ENCODE results near the gene ADAMTS17.

Gene ADAMTS17

GRCh38 chr15:100275641-100276040 is 66.1 kb downstream of the ADAMTS17 start:
- DNase-seq, result no peak

- no peak for DNase-seq
These were observed 71.9 kb downstream of the ADAMTS17 start for GRCh38 chr15:100269831-100270230.

- no peak for DNase-seq
These were observed 75.6 kb downstream of the ADAMTS17 start for GRCh38 chr15:100266166-100266565.

- DNase-seq, result no peak
These were observed 76.1 kb downstream of the ADAMTS17 start for GRCh38 chr15:100265641-100266035.

GRCh38 chr15:100264994-100265640 is 76.7 kb downstream of the ADAMTS17 start:
- no peak for DNase-seq

GRCh38 chr15:100263721-100264455 is 77.9 kb downstream of the ADAMTS17 start:
- no peak for DNase-seq

GRCh38 chr15:100263031-100263430 is 78.7 kb downstream of the ADAMTS17 start:
- no peak for DNase-seq

GRCh38 chr15:100261302-100262240 is 80.2 kb downstream of the ADAMTS17 start:
- no peak for DNase-seq

GRCh38 chr15:100259266-100259665 is 82.5 kb downstream of the ADAMTS17 start:
- no peak for DNase-seq

- no peak for DNase-seq
These were observed 84.7 kb downstream of the ADAMTS17 start for GRCh38 chr15:100256970-100257650.

- DNase-seq, result no peak
These were observed 85.4 kb downstream of the ADAMTS17 start for GRCh38 chr15:100256101-100256969.

- DNase-seq, result no peak
These were observed 86.1 kb downstream of the ADAMTS17 start for GRCh38 chr15:100255644-100256043.

- DNase-seq, result no peak
These were observed 87.1 kb downstream of the ADAMTS17 start for GRCh38 chr15:100254691-100255090.

- DNase-seq, result no peak
These were observed 87.5 kb downstream of the ADAMTS17 start for GRCh38 chr15:100254285-100254684.

- no peak for DNase-seq
These were observed 88.1 kb downstream of the ADAMTS17 start for GRCh38 chr15:100253640-100254039.

- DNase-seq, result no peak
These were observed 88.9 kb downstream of the ADAMTS17 start for GRCh38 chr15:100252779-100253417.

GRCh38 chr15:100252359-100252758 is 89.4 kb downstream of the ADAMTS17 start:
- no peak for DNase-seq

- DNase-seq, result no peak
These were observed 91.5 kb downstream of the ADAMTS17 start for GRCh38 chr15:100250176-100250800.

- DNase-seq, result no peak
These were observed 92.5 kb downstream of the ADAMTS17 start for GRCh38 chr15:100249096-100249815.

- DNase-seq, result no peak
These were observed 93.5 kb downstream of the ADAMTS17 start for GRCh38 chr15:100248236-100248635.

Measured in activated CD4-positive, alpha-beta T cell treated with anti-CD3 and anti-CD28 coated beads, Interleukin-2, amount 50 U/mL, for 4 hours (primary cell).